ENCODE measurements around the gene ST7L.
A peak's percentile ranks its signal among the peaks of the same experiment; 100 is the strongest.
"Not testable (repeated sequence)": the region's sequence is repeated elsewhere in the genome, so short reads cannot be mapped to it uniquely, and the experiment has no call there.

Gene ST7L, protein sequence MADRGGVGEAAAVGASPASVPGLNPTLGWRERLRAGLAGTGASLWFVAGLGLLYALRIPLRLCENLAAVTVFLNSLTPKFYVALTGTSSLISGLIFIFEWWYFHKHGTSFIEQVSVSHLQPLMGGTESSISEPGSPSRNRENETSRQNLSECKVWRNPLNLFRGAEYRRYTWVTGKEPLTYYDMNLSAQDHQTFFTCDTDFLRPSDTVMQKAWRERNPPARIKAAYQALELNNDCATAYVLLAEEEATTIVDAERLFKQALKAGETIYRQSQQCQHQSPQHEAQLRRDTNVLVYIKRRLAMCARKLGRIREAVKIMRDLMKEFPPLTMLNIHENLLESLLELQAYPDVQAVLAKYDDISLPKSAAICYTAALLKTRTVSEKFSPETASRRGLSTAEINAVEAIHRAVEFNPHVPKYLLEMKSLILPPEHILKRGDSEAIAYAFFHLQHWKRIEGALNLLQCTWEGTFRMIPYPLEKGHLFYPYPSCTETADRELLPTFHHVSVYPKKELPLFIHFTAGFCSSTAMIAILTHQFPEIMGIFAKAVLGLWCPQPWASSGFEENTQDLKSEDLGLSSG

DNA sequence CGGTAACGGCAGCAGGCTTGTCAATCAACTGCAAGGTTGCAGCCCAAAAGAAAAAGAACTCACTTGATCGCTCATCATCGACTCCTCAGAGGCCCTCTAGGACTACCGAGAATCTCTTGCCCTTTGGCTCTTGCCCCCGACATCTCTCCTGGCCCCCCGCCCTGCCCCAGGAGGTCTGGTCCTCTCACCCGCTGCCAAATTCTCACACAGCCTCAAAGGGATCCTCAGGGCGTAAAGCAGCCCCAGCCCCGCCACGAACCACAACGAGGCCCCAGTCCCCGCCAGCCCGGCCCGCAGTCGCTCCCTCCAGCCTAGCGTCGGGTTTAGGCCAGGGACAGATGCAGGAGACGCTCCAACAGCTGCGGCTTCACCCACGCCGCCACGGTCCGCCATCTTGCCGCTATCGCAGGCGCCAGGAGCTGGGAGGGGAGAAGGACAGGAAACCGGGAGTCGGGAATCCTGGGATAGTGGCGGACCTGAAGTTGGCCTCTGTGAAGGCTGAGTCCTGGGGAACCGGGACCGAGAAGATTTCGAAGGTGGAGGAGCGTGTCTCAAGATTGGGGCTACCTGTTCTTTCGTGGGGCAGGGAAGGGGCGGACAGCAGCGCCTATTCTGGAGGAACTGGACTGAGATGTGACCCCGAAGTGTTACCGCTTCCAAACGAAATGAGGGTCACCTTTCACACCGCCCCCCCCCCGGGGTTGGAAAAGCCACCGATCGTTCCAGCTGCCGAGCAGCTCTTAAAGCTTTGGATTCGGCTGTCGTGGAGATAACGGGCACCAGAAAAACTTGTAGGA is at the start of gene ST7L:
Gene ST7L (minus strand): TSS at position 421 of the 797 bp plus-strand sequence. CDS start 28 bp downstream, at position 393.
- DNase-seq = no peak

DNA sequence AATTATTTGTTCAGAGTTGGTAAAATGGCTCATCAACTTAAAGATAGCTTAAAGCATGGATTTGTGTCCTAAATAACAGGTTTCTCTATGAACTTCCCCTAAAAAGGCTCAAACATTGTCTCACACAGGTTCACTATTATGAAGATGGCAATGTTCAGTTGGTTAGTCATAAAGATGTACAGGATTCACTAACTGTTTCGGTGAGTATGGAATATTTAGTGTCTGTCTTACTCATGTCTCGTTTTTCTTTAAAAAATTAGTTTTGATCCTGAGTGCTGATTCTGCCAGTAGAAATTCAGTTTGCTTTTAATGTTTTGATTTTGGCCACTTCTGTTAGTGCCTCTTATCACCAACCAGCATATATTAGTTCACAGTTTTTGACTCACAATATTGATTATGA is 48.0 kb upstream of the ST7L start:
- no peak for DNase-seq

DNA sequence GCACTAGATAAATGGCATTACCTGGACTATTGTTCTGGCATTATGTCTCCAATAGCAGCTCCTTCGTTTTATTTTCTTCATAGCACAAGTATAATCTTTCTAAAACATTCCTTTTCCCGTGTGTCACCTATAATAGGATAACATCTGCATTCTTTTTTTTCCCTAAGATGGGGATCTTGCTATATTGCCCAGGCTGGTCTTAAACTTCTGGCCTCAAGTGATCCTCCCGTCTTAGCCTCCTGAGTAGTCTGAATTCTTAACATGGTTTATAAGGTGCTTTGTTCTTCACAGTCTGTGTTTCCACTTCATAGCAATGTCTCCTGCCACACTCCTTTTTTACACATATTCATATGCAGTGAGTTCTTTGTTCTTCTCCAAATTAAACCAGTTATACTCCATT is 46.9 kb upstream of the ST7L start:
- no peak for DNase-seq

DNA sequence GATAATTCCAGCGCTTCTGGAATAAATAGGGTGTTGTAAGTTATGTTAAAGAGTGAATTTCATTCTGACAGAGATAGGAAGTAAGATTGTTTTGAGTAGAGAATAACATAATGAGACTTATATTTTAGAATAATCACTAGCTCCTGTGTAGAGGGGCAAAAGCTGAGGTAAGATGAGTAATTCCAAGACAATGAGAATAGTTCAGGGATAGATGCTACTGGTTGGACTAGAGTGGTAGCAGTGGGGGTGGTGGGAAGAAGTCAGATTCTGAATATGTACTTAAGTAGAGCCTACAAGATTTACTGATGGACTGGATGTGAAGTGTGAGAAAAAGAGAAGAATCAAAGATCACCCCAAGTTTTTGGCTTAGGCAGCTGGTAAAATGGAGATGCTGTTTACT is 32.3 kb upstream of the ST7L start:
- DNase-seq = no peak

DNA sequence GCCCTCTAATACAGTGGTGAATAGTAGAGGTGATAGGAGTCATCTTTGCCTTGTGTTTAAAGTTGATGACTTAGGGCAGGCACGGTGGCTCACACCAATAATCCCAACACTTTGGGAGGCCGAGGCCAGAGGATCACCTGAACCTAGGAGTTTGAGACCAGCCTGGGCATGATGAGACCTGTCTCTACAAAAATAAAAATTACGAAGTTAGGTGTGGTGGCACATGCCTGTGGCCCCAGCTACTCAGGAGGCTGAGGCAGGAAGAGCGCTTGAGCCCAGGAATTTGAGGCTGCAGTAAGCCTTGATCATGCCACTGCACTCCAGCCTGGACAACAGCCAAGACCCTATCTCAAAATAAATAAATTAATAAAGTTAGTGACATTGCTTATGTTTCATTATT is 27.3 kb upstream of the ST7L start:
- DNase-seq = no peak

DNA sequence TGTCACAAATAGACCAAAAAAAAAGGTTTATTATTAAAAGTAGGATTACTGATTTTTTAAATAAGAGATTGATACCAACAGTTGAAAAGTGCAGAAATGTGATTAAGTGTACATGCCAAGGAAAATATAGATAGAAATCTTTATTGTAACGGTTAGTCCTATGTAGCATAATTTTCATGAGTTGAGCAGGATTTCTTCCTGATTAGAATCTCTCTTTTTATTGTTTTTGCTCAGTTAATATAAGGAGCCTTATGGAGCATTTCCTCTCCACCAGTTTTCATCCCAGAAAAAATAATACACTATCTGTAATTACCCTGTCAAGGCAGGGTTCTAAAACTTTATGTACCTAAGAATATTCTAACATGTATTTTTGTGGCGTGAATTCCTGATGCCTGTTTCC is 24.1 kb upstream of the ST7L start:
- no peak for DNase-seq

DNA sequence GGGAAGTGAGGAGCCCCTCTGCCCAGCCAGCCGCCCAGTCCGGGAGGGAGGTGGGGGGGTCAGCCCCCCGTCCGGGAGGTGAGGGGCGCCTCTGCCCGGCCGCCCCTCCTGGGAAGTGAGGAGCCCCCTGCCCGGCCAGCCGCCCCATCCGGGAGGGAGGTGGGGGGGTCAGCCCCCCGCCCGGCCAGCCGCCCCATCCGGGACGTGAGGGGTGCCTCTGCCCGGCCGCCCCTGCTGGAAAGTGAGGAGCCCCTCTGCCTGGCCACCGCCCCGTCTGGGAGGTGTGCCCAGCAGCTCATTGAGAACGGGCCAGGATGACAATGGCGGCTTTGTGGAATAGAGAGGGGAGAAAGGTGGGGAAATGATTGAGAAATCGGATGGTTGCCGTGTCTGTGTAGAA is 21.5 kb upstream of the ST7L start:
- not testable (repeated sequence) for DNase-seq

DNA sequence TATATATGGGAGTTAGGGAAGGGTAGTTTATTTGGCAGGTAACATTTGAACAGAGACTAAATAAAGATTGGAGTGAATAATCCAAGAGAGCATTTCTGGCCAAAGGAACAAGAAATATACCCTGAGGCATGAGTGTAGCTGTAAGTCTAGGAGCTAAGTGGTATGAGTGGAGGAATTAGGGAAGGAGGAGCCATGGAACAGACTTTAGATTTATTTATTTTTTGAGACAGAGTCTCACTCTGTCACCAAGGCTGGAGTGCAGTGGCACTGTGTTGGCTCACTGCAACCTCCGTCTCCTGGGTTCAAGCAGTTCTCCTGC is 19.1 kb upstream of the ST7L start:
- DNase-seq = no peak

DNA sequence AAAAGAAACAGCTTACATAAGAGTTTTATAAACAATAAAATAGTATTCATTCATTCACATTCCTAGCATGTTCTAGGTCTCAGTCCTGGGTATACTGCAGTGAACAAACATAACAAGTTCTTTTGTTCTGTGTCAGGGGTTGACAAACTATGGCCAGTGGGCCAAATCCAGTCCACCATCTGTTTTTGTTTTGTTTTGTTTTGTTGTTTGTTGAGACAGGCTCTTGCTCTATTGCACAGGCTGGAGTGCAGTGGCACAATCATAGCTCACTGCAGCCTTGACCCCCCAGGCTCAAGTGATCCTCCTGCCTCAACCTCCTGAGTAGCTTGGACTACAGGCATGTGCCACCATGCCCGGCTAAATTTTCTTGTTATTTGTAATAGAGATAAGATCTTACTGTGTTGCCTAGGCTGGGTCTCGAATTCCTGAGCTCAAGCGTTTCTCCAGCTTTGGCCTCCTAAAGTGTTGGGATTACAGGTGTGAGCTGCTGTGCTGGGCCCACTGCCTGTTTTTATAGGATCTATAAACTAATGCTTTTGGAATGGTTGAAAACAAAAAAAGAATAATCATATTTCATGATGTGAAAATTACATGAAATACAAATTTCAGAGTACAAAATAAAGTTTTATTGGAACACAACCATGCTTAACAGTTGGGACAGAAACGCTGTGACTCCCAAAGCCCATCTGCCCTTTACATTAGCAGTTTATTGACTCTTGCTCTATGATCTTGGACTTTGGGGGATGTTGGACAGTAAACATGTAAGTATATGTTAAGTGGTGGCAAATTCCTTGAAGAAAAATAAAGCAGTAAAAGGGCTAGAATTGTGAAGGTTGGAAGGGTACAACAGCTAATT is 18.5 kb upstream of the ST7L start:
- DNase-seq = no peak

DNA sequence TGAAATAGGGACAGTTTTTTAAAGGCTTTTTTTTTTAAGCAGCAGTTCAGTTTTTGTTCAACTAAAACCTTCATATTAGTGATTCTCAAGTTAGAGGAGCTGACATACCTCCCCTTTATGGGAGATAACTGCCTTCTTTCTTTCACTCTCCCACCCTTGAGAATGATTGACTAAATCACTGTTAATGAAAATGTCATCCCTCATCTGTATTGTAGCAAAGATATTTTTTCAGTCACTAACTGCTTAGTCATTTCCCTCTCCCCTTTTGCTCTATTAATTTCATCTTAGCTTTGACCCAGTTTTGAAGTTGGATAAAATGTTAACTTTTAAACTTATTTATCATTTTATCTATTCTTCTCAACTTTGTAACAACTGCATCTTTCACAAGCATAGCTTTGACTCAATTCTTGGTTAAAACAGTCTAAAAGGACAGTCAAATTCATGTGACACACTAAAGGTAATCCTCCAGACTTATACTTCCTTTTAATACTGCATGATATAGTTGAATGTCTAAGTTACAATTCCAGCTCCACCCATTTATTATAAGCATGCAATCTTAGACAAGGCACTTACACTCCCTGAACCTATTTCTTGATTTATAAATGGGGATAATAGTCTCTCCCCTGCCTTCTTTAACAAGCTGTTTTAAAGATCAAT is 17.8 kb upstream of the ST7L start:
- no peak for DNase-seq

DNA sequence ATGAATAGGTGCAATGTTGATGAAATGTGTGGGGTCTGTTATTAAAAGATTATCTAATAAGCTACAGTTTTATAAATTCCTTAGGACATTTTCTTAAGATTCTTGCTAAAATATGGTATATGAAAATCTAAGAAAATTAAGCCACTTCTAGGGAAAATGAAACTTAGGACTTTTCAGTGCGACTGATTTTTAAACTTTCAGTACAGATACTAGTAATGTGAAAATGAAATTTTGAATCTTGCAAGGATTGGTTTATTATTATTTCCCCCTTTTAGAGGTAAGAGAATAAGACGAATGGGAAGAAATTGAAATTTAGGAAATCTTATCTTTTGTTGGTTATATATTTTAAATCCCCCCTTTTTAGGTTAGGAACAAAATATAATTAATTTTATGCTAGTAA is 17.1 kb upstream of the ST7L start:
- no peak for DNase-seq

DNA sequence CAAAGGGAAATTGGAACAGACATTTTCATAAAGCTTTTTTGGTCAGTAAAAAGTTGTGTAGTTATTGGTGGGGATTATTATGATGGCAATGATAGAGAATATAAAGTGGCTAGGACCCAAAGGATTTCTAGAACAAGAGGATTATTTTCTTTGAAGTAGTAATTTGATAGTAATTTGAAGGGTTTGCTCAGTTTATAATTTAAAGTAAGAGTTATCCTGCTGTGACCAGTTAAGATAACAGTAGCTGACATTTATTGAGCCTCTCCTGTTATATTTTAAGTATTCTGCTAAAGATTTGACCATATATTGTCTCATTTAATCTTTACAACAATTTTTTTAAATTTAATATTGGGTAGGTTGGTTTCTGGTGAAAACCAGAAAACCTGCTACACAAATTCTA is 15.4 kb upstream of the ST7L start:
- no peak for DNase-seq

DNA sequence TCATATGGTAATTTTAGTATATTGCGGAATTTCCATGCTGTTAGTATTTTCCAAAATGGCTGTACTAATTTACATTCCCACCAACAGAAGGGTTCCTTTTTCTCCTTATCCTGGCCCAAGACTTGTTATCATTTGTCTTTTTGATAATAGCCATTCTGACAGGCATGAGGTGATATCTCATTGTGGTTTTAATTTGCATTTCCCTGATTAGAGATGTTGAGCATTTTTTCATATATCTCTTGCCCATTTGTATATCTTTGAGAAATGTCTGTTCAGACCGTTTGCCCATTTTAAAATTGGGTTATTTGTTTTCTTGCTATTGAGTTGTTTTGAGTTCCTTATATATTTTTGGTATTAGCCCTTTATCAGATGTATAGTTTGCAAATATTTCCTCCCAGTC is 14.7 kb upstream of the ST7L start:
- no peak for DNase-seq

DNA sequence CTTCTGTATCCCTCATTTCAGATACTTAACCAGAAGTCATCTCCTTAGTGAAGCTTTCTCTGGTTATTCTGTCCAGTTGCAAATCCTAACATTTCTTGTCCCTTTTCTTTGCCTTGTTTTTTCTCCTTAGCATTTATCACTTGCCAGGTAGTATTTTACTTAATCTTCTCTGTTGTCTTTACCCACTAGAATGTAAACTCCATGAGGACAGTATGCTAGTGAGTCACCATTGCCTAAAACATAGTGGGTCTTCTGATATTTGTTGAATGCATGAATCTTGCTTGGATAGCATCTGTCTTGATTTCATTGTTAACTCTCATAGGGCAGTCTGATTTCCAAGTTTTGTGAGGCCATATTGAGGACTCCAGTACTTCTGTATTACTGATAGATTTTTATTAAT is 10.3 kb upstream of the ST7L start:
- no peak for DNase-seq

DNA sequence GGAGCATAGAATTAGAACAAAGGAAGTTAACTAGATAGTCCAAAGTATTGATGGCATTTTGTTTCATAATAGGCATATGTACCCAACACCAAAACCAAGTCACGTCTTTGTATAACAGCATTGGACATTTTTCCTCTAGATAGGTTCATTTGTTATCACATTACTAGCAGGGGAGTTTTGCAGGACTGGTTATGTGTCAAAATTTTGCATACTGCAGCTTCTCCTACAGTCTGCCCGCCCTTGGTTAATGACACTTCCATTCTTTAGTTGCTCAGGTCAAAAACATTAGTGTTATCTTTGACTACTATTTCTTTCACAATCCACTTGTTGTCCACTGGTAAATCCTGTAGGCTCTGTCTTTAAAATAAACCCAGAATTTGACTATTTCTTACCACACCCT is 9.6 kb upstream of the ST7L start:
- no peak for DNase-seq

DNA sequence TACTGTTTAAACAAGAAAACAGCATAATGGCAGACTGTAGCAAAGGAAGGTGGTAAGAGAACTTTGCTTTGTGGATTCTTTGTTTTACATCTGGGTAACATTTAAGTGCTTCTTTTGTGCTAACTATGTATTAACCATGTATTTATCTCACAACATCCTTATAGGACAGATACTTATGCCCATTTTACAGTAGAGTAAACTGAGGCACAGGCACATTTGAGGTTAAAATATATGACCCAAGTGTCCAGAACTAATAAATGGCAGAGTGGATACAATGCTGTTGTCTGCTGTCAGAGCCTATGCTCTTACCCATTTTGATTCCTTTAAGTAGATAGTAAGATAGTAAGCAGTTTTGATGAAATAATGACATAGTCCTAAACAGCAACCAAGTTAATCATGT is 7.9 kb upstream of the ST7L start:
- DNase-seq = no peak

DNA sequence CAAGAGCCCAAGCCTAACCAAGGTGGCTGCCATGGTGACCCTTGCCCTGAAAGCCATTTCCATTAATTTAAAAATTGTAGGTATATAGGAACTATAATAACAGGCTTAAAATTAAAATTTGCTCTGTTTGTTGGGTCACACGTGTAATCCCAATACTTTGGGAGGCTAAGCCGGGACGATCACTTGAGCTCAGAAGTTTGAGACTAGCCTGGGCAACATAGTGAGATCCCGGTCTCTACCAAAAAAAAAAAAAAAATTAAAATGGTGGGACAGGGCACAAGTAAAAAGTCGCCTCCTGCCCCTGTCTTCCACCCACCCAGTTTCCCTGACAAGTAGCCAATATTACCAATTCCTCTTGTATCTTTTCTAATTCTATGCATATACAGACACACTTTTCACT is 7.3 kb upstream of the ST7L start:
- no peak for DNase-seq

DNA sequence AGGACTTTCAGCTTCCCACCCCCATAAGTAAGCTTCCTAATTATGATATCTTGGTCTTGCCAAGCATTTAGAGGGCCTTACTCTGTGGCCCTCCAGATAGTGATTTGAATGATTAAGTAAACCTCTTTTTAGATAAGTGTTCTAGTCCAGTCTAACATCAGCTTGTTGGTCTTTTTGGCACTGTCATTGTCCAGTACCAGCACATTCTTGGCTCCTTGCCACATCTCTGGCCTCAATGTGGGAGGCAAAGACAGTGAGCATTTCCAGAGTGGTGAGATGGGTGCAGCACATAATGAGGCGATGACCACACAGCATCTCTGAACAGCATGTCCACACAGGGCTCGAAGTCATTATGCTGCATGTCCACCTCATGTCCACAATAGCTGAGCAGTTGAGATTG is 6.8 kb upstream of the ST7L start:
- DNase-seq = no peak

DNA sequence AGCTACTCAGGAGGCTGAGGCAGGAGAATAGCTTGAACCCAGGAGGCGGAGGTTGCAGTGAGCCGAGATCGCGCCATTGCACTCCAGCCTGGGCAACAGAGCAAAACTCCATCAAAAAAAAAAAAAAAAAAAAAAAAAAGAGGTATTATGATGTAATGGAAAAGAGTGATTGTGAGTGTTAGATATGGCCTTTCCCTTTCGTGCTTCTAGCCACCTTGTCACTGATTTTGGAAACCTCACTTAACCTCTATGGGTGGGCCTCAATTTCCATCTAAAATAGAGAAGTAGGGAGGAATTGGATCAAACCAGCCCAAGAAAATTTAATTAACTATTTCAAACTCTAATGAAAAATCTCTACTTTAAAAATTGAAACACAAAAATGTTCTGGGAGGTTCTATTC is 5.6 kb upstream of the ST7L start:
- DNase-seq = not testable (repeated sequence)

DNA sequence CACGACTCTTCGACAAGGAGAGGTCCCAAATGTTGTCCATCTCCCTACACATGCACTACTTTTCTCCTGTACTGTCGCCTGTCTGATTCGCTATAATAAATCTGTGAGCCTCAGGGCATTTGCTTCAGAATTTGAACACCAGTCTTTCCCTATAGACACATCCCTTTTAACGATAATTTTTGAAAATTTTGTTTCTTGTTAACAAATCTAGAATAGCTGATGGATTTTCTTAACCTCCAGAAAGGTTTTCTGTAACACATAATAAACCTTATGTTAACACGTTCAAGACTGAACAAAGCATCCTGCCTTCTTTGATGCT is 1.4 kb upstream of the ST7L start:
- no peak for DNase-seq

DNA sequence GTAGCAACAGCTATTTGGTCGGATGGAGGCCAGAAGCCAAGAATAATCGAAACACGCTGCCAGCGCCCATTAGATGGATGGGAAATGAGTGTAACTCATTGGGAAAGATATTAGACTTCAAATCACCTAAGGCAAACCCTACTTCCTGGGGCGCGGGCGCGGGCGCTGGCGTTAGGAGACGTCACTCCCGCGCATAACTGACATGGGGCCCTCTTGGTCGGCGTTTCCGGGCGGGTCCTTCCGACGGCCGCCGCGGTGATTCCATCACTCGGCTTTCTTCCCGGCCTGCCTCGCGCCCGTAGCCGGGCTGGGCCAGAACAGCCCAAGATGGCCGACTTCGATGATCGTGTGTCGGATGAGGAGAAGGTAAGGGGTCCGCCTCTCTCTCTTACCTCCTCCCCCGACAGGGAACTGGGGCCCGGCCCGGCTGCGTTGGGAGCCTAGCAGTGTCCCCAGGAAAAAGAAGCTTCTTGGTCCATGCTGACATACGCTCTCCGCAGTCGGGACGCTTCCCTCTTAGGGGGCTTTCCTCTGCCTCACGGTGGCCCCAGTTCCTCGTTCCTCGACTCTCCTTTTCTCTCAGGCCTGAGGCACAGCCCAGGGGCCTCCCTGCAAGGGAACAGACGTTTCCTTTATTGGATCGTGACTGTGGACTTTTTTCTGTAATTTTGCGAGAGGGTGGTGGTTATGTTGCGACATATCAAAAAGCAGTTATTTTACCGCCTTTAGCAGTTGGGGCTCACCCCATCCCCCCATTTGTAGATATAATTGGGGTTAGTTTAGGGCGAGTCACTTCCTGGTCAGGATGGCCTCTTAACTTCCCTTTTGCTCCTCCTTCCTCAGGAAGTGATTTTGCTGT is 806 bp upstream of the ST7L start, which contains the start of gene CAPZA1:
Gene CAPZA1 (plus strand): TSS at position 315 of the 859 bp plus-strand sequence. CDS start 13 bp downstream, at position 328.
- peak; percentile 62 for DNase-seq

All from NCI-H1417 treated with DMSO at 0.1 percent for 48 hours (cell line).